ENCODE results near the gene LRRC32.

Gene LRRC32

DNA sequence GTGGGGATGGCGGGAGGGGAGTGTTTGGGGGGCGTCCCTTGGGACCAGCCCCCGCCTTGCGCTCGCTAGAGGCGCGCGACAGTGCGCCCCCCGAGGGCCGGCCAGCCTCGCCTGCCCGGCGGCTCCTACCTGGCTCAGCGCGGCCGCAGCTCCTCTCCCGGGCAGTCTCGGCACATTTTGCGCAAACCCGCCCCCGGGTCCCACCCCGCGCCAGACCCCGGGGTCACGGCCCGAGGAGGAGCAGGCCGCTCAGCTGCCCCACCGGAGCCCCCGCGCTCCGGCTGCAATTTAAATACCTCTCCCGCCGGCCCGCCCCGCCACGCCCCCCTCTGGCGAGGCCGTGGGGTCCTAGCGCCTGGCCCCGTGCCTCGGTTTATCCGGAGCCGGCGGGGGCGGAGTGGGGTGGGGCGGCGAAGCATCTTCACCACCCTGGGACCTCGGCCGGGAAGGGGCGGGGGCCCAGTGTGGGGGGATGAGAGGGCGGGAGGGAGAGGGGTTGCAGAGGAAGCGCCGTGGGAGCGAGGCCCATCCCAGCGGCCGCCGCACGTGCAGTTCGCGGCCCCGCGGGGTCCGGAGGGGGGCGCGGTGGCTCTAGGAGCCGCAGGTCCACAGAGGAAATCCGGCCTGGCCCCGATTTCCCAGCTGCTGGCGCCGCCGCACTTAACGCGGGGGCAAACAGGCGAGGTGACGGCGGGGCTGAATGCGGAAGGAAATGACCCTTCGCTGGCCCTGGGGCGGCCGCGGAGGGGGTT lies at the start of gene LRRC32:
Gene LRRC32, minus strand, starts transcription at position 263 of the 752 bp plus-strand sequence. CDS start 4,793 bp downstream, outside the sequence.
- no peak for FAIRE-seq
- no peak for DNase-seq (ENCODE audit: insufficient read length, low spot score)
- TF ChIP-seq POLR2A (IDR thresholded peaks at IDR 0.05; ENCODE audit: low read depth, low read length), result no peak

- no peak for FAIRE-seq
- no peak for DNase-seq (ENCODE audit: insufficient read length, low spot score)
- TF ChIP-seq POLR2A (IDR thresholded peaks at IDR 0.05; ENCODE audit: low read depth, low read length), result no peak
Measured at GRCh38 chr11:76719686-76720085, 49.1 kb upstream of the LRRC32 start.

GRCh38 chr11:76719281-76719680 lies 48.7 kb upstream of the LRRC32 start:
- no peak for TF ChIP-seq POLR2A (IDR thresholded peaks at IDR 0.05; ENCODE audit: low read depth, low read length)
- DNase-seq (ENCODE audit: insufficient read length, low spot score) (no peak), FAIRE-seq (no peak)

DNA sequence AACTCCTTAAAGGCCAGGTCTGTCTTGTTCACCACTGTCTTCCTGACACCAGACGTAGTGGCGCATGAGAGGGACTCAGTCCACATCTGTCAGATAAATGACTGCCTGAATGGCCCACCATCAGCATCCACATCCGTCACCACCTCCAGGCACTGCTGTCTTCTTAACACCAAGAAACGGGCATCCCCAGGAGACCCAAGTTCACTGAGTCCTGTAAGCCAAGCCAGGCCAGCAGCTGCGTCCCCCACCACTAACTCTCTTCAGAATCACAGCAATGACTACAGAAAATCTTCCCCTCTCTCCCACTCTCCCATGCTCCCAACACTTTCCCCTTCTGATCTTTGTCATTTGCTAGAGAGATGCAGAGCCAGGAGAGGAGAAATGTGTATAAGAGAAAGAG lies 47.3 kb upstream of the LRRC32 start:
- no peak for TF ChIP-seq POLR2A (IDR thresholded peaks at IDR 0.05; ENCODE audit: low read depth, low read length)
- FAIRE-seq, result no peak
- DNase-seq (ENCODE audit: insufficient read length, low spot score), result no peak

DNA sequence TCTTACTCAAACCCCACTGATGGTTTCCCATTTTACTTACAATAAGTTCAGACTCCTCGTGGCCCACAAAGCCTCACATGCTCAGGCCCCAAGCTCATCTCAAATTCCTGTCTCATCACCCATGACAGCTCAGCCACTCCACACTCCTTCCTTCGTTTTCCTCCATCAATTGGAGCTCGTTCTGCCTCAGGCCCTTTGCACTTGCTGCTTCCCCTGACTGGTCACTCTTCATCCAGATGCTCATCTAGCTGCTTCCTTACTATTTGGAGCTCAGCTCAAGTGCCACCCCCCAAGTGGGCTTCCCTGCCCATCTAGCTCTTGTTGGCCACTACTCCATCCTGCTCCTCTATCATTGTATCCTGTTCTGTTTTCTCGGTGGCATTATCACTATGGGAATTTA lies 46.8 kb upstream of the LRRC32 start:
- no peak for TF ChIP-seq POLR2A (IDR thresholded peaks at IDR 0.05; ENCODE audit: low read depth, low read length)
- FAIRE-seq, result no peak
- DNase-seq (ENCODE audit: insufficient read length, low spot score), result no peak

GRCh38 chr11:76716268-76716667 lies 45.7 kb upstream of the LRRC32 start:
- DNase-seq (ENCODE audit: insufficient read length, low spot score) (no peak), FAIRE-seq (no peak)
- TF ChIP-seq POLR2A (IDR thresholded peaks at IDR 0.05; ENCODE audit: low read depth, low read length), result no peak

- FAIRE-seq (no peak), DNase-seq (ENCODE audit: insufficient read length, low spot score) (no peak)
- no peak for TF ChIP-seq POLR2A (IDR thresholded peaks at IDR 0.05; ENCODE audit: low read depth, low read length)
Measured at GRCh38 chr11:76714493-76714892, 43.9 kb upstream of the LRRC32 start.

- FAIRE-seq (no peak), DNase-seq (ENCODE audit: insufficient read length, low spot score) (no peak)
- TF ChIP-seq POLR2A (IDR thresholded peaks at IDR 0.05; ENCODE audit: low read depth, low read length), result no peak
Measured at GRCh38 chr11:76713499-76713898, 43.0 kb upstream of the LRRC32 start.

DNA sequence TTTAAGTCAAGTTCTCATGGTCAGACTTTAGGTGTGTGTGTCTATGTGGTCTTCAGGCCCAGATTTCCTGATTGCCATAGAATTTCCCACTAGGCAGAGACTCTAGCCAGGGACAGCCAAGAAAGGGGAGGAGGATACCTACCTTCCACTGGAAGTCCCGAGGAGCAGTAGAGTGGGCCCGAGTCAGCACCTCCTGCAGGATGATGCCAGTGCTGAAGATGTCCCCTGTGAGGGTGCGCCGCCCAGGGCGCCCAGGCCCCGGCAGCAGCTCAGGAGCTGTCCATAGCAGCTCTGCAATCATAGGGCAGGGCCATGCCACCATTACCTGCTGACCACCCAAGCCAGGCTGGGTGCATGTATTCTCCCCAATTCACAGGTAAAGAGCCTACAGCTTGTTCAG lies 41.6 kb upstream of the LRRC32 start:
- FAIRE-seq (no peak), DNase-seq (ENCODE audit: insufficient read length, low spot score) (no peak)
- TF ChIP-seq POLR2A (IDR thresholded peaks at IDR 0.05; ENCODE audit: low read depth, low read length), result no peak

DNA sequence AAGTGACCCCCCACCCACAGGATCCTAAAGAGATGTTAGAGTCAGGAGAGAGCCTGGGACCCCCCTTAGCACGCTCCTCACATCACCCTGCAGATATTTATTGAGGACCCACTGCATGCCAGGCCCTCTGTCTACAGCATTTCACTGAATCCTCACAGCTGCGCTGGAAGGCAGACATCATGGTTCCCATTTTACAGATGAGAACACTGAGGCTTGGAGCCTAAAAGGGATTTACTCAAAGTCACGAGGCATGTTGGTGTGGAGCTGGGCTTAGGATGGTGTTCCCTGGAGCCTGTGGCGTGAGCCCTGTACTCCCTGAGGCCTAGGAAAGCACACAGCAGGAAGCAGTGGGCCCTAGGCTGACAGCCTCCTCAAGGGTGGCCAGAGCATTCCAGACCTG lies 39.2 kb upstream of the LRRC32 start:
- FAIRE-seq (no peak), DNase-seq (ENCODE audit: insufficient read length, low spot score) (no peak)
- no peak for TF ChIP-seq POLR2A (IDR thresholded peaks at IDR 0.05; ENCODE audit: low read depth, low read length)

DNA sequence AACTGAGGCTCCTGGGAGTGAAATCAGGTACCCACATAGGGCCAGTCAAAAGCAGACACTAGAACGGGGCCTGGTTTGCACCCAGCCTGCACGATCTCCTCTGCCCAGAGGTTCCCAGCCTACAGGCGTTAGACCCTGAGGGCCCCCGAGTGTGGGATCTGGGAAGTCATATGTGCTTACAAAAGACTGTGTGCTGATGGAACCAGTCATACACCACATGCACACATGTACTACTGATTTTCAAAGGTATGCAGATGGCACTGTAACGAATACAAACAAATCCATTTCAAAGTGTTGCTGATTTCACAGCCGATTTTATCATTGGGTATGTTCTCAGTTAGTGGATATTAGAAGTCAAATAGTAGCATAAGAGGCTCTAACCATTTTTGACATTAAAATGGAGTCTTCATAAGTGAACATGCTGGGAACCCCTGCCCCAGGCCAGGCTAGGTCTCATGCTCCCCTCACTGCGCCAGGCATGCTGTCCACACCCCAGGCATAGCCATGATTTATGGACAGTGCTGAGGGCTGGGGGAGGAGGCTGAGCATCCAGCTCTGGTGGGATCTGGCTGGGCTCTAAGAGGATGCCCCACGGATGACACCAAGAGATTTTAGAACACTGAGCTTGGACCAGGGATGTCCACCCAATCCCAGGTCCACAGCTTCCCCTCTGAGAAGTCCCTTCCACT lies 38.6 kb upstream of the LRRC32 start:
- no peak for DNase-seq (ENCODE audit: insufficient read length, low spot score)
- FAIRE-seq, result no peak
- no peak for TF ChIP-seq POLR2A (IDR thresholded peaks at IDR 0.05; ENCODE audit: low read depth, low read length)

GRCh38 chr11:76707293-76707825 lies 36.8 kb upstream of the LRRC32 start:
- no peak for DNase-seq (ENCODE audit: insufficient read length, low spot score)
- FAIRE-seq, result no peak

GRCh38 chr11:76706667-76707066 lies 36.1 kb upstream of the LRRC32 start:
- TF ChIP-seq POLR2A (IDR thresholded peaks at IDR 0.05; ENCODE audit: low read depth, low read length), result no peak
- DNase-seq (ENCODE audit: insufficient read length, low spot score) (no peak), FAIRE-seq (no peak)

More at GRCh38 chr11:76707293-76707825, 36.8 kb upstream of the LRRC32 start:
- no peak for TF ChIP-seq POLR2A (IDR thresholded peaks at IDR 0.05; ENCODE audit: low read depth, low read length)

DNA sequence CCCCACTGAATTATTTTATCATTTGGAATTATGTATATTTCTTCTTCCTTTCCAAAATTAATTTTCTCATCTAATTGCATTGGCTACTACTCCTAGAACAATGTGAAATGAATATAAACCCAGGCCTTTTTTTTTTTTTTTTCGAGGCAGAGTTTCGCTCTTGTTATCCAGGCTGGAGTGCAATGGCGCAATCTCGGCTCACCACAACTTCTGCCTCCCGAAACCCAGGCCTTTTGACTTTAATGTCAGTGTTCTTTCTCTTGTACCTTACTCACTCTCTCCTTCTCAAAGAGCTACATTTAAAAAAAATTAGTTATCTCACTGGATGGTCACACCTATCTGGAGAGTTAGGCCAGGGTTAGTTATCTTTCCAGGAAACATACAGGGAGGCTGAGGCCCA lies 35.3 kb upstream of the LRRC32 start:
- TF ChIP-seq POLR2A (IDR thresholded peaks at IDR 0.05; ENCODE audit: low read depth, low read length), result no peak
- DNase-seq (ENCODE audit: insufficient read length, low spot score) (no peak), FAIRE-seq (no peak)

All from H54 (cell line).